Endodermal cell (in vitro differentiated cells): ENCODE data around the gene NECTIN4. TPM values are rescaled to one million over a fixed set of nuclear protein-coding genes. Genes with fewer than 3 reads are reported as not detected.
A peak's percentile ranks its signal among the peaks of the same experiment; 100 is the strongest.

Experiments
- DNase-seq: peaks from one replicate; pipeline ENCODE4 v3.0.0-alpha.2; 2017
- H3K27ac ChIP-seq: 2 replicates; pipeline ENCODE4 v1.5.1; 2013; ENCODE audit warnings: mild to moderate bottlenecking, low read depth, low read length, moderate library complexity
- H3K27me3 ChIP-seq: 2 replicates; pipeline ENCODE4 v1.6.1; 2013; ENCODE audit warnings: mild to moderate bottlenecking, low read length, moderate library complexity; ENCODE audit not compliant: insufficient read depth, control insufficient read depth, poor library complexity, severe bottlenecking
- H3K36me3 ChIP-seq: 2 replicates; pipeline ENCODE4 v1.7.0; 2013; ENCODE audit warnings: mild to moderate bottlenecking, low read length, moderate library complexity; ENCODE audit not compliant: control insufficient read depth, insufficient read depth
- H3K4me1 ChIP-seq: one replicate; pipeline ENCODE4 v1.7.0; 2013; ENCODE audit warnings: low read length; ENCODE audit not compliant: control insufficient read depth, insufficient read depth
- H3K4me3 ChIP-seq: 2 replicates; pipeline ENCODE4 v1.5.1; 2013; ENCODE audit warnings: mild to moderate bottlenecking, low read length, moderate library complexity
- H3K9ac ChIP-seq: 2 replicates; pipeline ENCODE4 v1.6.1; 2013; ENCODE audit warnings: mild to moderate bottlenecking, low read length, moderate library complexity; ENCODE audit not compliant: poor library complexity, severe bottlenecking; ENCODE audit errors: extremely low read depth
- H3K9me3 ChIP-seq: 2 replicates; pipeline ENCODE4 v1.6.1; 2013; ENCODE audit warnings: mild to moderate bottlenecking, low read length, moderate library complexity; ENCODE audit not compliant: control insufficient read depth
- H3K27ac Mint-ChIP-seq: 2 replicates; pipeline ENCODE4 v1.8.0; 2020; ENCODE audit warnings: mixed read lengths
- H3K27me3 Mint-ChIP-seq: 2 replicates; pipeline ENCODE4 v1.8.0; 2021; ENCODE audit warnings: mild to moderate bottlenecking, mixed read lengths; ENCODE audit not compliant: insufficient read depth
- H3K36me3 Mint-ChIP-seq: 2 replicates; pipeline ENCODE4 v1.8.0; 2020; ENCODE audit warnings: low read depth, mixed read lengths
- H3K4me1 Mint-ChIP-seq: 2 replicates; pipeline ENCODE4 v1.8.0; 2020; ENCODE audit warnings: mixed read lengths
- H3K4me3 Mint-ChIP-seq: 2 replicates; pipeline ENCODE4 v1.8.0; 2020; ENCODE audit warnings: mild to moderate bottlenecking, moderate library complexity, mixed read lengths
- H3K9me3 Mint-ChIP-seq: 2 replicates; pipeline ENCODE4 v1.8.0; 2020; ENCODE audit warnings: mild to moderate bottlenecking, mixed read lengths
- WGBS, 2 experiments: methylation state at CpG; one replicate each; pipeline versions ENCODE4 v1.1.5 to v1.1.7; 2013; ENCODE audit warnings: missing lambda C conversion rate in 2 of 2, mixed read lengths in 1 of 2; ENCODE audit not compliant: insufficient coverage in 1 of 2, insufficient read length in 1 of 2; 5-methylcytosine and 5-hydroxymethylcytosine counted together
- total RNA-seq, 2 donors: library from RNA; stranded (reverse); fragmentation: NEBNext Ultra II Directional in 1 of 2; extraction: Animal tissue kit (Norgen Biotek cat#: 25700) in 1 of 2; gene quantifications; 2 replicates in 1 of 2; 3 replicates in 1 of 2; pipeline ENCODE4 v1.2.1, GENCODE V29; 2021
- TF ChIP-seq, protein P1 (sequence below): fragments of 200-600 bp; sonication (generic); conservative IDR thresholded peaks from 2 replicates; pipeline ENCODE4 v1.5.0; 2021; ENCODE audit warnings: antibody characterized with exemption, mild to moderate bottlenecking

NECTIN4 gene
- total RNA-seq, 2 donors from 2014 or later = not detected

GRCh38 chr1:161069731-161070270 is 19.6 kb downstream of the NECTIN4 start, which contains the start of gene ARHGAP30:
Gene ARHGAP30, minus strand, starts transcription at chr1:161069891. Its CDS starts 267 bp downstream, at chr1:161069624.
- Histone ChIP-seq H3K27me3 (no peaks in the 10 kb centered on the region), H3K9me3 (no peaks in the 10 kb centered on the region), H3K27ac (no peak within 1 kb of the TSS), H3K9ac (no peak within 1 kb of the TSS), H3K4me3 (no peak within 1 kb of the TSS), H3K36me3 (no peaks in the 10 kb centered on the region), H3K4me1 (no peaks in the 10 kb centered on the region)
- Mint-ChIP-seq H3K4me3 (no peak within 1 kb of the TSS), H3K4me1 (peaks cover 11% of the 10 kb centered on the region), H3K9me3 (no peaks in the 10 kb centered on the region), H3K36me3 (no peaks in the 10 kb centered on the region), H3K27ac (no peak within 1 kb of the TSS), H3K27me3 (no peaks in the 10 kb centered on the region)
- TF ChIP-seq, protein P1, sequence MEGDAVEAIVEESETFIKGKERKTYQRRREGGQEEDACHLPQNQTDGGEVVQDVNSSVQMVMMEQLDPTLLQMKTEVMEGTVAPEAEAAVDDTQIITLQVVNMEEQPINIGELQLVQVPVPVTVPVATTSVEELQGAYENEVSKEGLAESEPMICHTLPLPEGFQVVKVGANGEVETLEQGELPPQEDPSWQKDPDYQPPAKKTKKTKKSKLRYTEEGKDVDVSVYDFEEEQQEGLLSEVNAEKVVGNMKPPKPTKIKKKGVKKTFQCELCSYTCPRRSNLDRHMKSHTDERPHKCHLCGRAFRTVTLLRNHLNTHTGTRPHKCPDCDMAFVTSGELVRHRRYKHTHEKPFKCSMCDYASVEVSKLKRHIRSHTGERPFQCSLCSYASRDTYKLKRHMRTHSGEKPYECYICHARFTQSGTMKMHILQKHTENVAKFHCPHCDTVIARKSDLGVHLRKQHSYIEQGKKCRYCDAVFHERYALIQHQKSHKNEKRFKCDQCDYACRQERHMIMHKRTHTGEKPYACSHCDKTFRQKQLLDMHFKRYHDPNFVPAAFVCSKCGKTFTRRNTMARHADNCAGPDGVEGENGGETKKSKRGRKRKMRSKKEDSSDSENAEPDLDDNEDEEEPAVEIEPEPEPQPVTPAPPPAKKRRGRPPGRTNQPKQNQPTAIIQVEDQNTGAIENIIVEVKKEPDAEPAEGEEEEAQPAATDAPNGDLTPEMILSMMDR = no peak
- 91 to 95% methylated on average over 6 to 9 of the region's 9 CpGs for WGBS, 2 experiments
- peak; percentile 70 for DNase-seq

- Histone ChIP-seq H3K9ac (no peak overlapping the region), H3K4me1 (no peaks in the 10 kb centered on the region), H3K36me3 (no peaks in the 10 kb centered on the region), H3K27me3 (no peaks in the 10 kb centered on the region), H3K9me3 (no peaks in the 10 kb centered on the region), H3K27ac (no peak overlapping the region), H3K4me3 (no peak overlapping the region)
- H3K4me3 Mint-ChIP-seq = no peak overlapping the region
- no peak for DNase-seq
- WGBS, 2 experiments = 87% methylated on average over 3 to 9 of the region's 9 CpGs
- peaks cover 8% of the 10 kb centered on the region for H3K4me1 Mint-ChIP-seq
- no peaks in the 10 kb centered on the region for H3K9me3 Mint-ChIP-seq
- no peaks in the 10 kb centered on the region for H3K36me3 Mint-ChIP-seq
- H3K27ac Mint-ChIP-seq = no peak overlapping the region
- no peaks in the 10 kb centered on the region for H3K27me3 Mint-ChIP-seq
- TF ChIP-seq, protein P1 = no peak
These were observed 20.1 kb downstream of the NECTIN4 start for GRCh38 chr1:161069241-161069640.

DNA sequence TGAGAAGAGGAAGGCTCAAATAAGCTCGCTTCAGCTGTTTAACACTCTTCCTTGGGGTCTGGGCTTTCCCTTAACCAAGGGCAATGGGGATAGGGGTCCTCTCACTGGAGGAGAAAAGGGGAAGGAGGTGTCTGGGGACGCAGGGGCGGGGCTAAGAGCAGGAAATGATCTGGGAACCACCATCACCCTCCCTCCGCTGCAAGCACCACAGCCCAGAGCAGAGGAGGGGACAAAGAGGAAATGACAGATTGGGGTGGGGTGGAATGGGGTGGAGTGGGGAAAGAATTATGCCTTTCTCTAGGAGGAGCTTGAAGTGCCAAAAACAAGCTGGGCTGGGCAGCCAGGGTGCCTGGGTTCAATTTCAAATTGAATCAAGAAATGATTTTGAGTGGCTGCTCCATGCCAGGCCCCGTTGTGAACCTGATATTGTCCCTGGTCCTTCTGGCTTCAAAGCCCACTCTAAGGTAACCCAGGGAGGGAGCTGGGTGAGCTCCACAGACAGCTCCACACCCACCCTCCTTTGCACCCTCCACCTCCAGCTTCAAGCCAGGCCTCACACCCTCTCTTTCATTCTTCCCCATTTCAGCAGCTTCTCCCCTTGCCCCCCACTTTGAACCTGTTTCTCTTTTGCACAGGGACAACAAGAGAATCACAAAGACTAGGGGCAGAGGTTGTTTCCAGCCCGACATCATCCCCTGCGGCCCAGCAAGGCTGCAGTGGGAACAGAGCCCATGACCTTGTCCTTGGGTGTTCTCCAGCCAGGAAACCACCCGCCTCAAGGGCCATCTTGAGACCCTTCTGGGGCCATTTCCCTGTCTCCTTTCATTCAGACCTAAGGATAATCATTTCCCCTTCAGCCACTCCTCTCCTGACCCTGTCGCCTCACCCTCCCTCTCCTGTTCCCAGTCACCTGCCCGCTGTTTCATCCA is 20.8 kb downstream of the NECTIN4 start:
- Mint-ChIP-seq H3K27me3 (no peaks in the 10 kb centered on the region), H3K9me3 (no peaks in the 10 kb centered on the region), H3K4me1 (peaks cover 8% of the 10 kb centered on the region), H3K4me3 (no peak overlapping the region), H3K27ac (no peak overlapping the region), H3K36me3 (no peaks in the 10 kb centered on the region)
- Histone ChIP-seq H3K27me3 (no peaks in the 10 kb centered on the region), H3K9ac (no peak overlapping the region), H3K4me1 (no peaks in the 10 kb centered on the region), H3K4me3 (no peak overlapping the region), H3K27ac (no peak overlapping the region), H3K36me3 (no peaks in the 10 kb centered on the region), H3K9me3 (no peaks in the 10 kb centered on the region)
- WGBS, 2 experiments = 87 to 92% methylated on average over 5 to 10 of the region's 10 CpGs
- DNase-seq = peak; percentile 75
- TF ChIP-seq, protein P1 = no peak
